ENCODE measurements around the gene CHST14.

The CHST14 gene

GRCh38 chr15:40435023-40435709 is 35.6 kb upstream of the CHST14 start:
- no peak overlapping the region for H3K4me3 ChIP-seq (ENCODE audit: low read depth, low read length)
- no peak overlapping the region for H2BK120ac ChIP-seq (ENCODE audit: insufficient read depth, low read length, poor library complexity)
- H4K8ac ChIP-seq (ENCODE audit: low read depth, low read length): no peak overlapping the region

GRCh38 chr15:40435710-40436089 is 35.1 kb upstream of the CHST14 start:
- H3K18ac ChIP-seq (ENCODE audit: low read length): no peak overlapping the region
- H2AFZ ChIP-seq (ENCODE audit: insufficient read depth, low read length, poor library complexity): peak overlapping the region; percentile 25
- no peak overlapping the region for H3K4ac ChIP-seq (ENCODE audit: low read depth, low read length)
- peaks cover 29% of the 10 kb centered on the region for H3K27me3 ChIP-seq (ENCODE audit: insufficient read depth, low read length)
- no peak overlapping the region for H4K91ac ChIP-seq (ENCODE audit: low read depth, low read length)
- no CpG with 5 or more reads among the region's 15 CpGs for WGBS (ENCODE audit: extremely low coverage, insufficient coverage, insufficient read length)
- H3K79me1 ChIP-seq (ENCODE audit: low read length): peaks cover 9% of the 10 kb centered on the region
- no peak overlapping the region for H3K27ac ChIP-seq (ENCODE audit: low read depth, low read length)
- no peak overlapping the region for H2BK5ac ChIP-seq (ENCODE audit: low read depth, low read length, poor library complexity)
- H3K14ac ChIP-seq (ENCODE audit: low read length): no peak overlapping the region
- peaks cover 19 to 21% of the 10 kb centered on the region in 2 experiments for H3K4me1 ChIP-seq (ENCODE audit: control insufficient read depth in 1 of 2, insufficient read depth in 2 of 2, low read length in 2 of 2)
- no peak overlapping the region for H3K4me3 ChIP-seq (ENCODE audit: low read depth, low read length)
- no peak overlapping the region for H4K8ac ChIP-seq (ENCODE audit: low read depth, low read length)
- H3K79me2 ChIP-seq (ENCODE audit: control insufficient read depth, insufficient read depth, low read length, poor library complexity): peaks cover 3% of the 10 kb centered on the region
- DNase-seq: no peak
- no peak overlapping the region for H4K12ac ChIP-seq (ENCODE audit: low read depth, low read length)
- peaks cover 3% of the 10 kb centered on the region for H3K9me3 ChIP-seq (ENCODE audit: insufficient read depth, low read depth, low read length)
- no peak overlapping the region for H2BK120ac ChIP-seq (ENCODE audit: insufficient read depth, low read length, poor library complexity)
- H3K23ac ChIP-seq (ENCODE audit: low read length): no peak overlapping the region
- H3K4me2 ChIP-seq (ENCODE audit: low read length): peak overlapping the region; percentile 77
- H2AK5ac ChIP-seq (ENCODE audit: low read length): no peak overlapping the region
- no peak overlapping the region for H3K9ac ChIP-seq (ENCODE audit: low read length)
- H3K36me3 ChIP-seq (ENCODE audit: control insufficient read depth in 1 of 2, insufficient read depth in 2 of 2, low read length in 2 of 2): no peaks in the 10 kb centered on the region
- no peak overlapping the region for H2BK12ac ChIP-seq (ENCODE audit: low read length)

More at GRCh38 chr15:40435023-40435709, 35.6 kb upstream of the CHST14 start:
- H2AFZ ChIP-seq (ENCODE audit: insufficient read depth, low read length, poor library complexity): no peak overlapping the region
- H3K23ac ChIP-seq (ENCODE audit: low read length): no peak overlapping the region
- no peak for DNase-seq
- WGBS (ENCODE audit: extremely low coverage, insufficient coverage, insufficient read length): no CpG with 5 or more reads among the region's 20 CpGs
- no peak overlapping the region for H2BK12ac ChIP-seq (ENCODE audit: low read length)
- H2BK5ac ChIP-seq (ENCODE audit: low read depth, low read length, poor library complexity): no peak overlapping the region
- H3K4me1 ChIP-seq (ENCODE audit: control insufficient read depth in 1 of 2, insufficient read depth in 2 of 2, low read length in 2 of 2): peaks cover 19 to 21% of the 10 kb centered on the region in 2 experiments
- H3K9ac ChIP-seq (ENCODE audit: low read length): no peak overlapping the region
- peaks cover 3% of the 10 kb centered on the region for H3K9me3 ChIP-seq (ENCODE audit: insufficient read depth, low read depth, low read length)
- H4K91ac ChIP-seq (ENCODE audit: low read depth, low read length): no peak overlapping the region
- H2AK5ac ChIP-seq (ENCODE audit: low read length): no peak overlapping the region
- H3K14ac ChIP-seq (ENCODE audit: low read length): no peak overlapping the region
- no peak overlapping the region for H3K27ac ChIP-seq (ENCODE audit: low read depth, low read length)
- peaks cover 9% of the 10 kb centered on the region for H3K79me1 ChIP-seq (ENCODE audit: low read length)
- no peak overlapping the region for H3K4ac ChIP-seq (ENCODE audit: low read depth, low read length)
- no peak overlapping the region for H4K12ac ChIP-seq (ENCODE audit: low read depth, low read length)
- H3K27me3 ChIP-seq (ENCODE audit: insufficient read depth, low read length): peaks cover 29% of the 10 kb centered on the region
- H3K79me2 ChIP-seq (ENCODE audit: control insufficient read depth, insufficient read depth, low read length, poor library complexity): peaks cover 3% of the 10 kb centered on the region
- no peak overlapping the region for H3K18ac ChIP-seq (ENCODE audit: low read length)
- no peak overlapping the region for H3K4me2 ChIP-seq (ENCODE audit: low read length)
- H3K36me3 ChIP-seq (ENCODE audit: control insufficient read depth in 1 of 2, insufficient read depth in 2 of 2, low read length in 2 of 2): no peaks in the 10 kb centered on the region

- Histone ChIP-seq H3K27me3 (ENCODE audit: insufficient read depth, low read length) (peaks cover 29% of the 10 kb centered on the region), H4K8ac (ENCODE audit: low read depth, low read length) (peak overlapping the region; percentile 59), H3K23ac (ENCODE audit: low read length) (no peak overlapping the region), H3K4me3 (ENCODE audit: low read depth, low read length) (peak overlapping the region; percentile 46), H4K12ac (ENCODE audit: low read depth, low read length) (no peak overlapping the region), H2AK5ac (ENCODE audit: low read length) (no peak overlapping the region), H2AFZ (ENCODE audit: insufficient read depth, low read length, poor library complexity) (peak overlapping the region; percentile 66), H3K9me3 (ENCODE audit: insufficient read depth, low read depth, low read length) (peaks cover 3% of the 10 kb centered on the region), H2BK12ac (ENCODE audit: low read length) (no peak overlapping the region), H3K27ac (ENCODE audit: low read depth, low read length) (no peak overlapping the region), H2BK120ac (ENCODE audit: insufficient read depth, low read length, poor library complexity) (peak overlapping the region; percentile 28), H3K79me1 (ENCODE audit: low read length) (peaks cover 11% of the 10 kb centered on the region), H3K14ac (ENCODE audit: low read length) (peak overlapping the region; percentile 39), H3K36me3 (ENCODE audit: control insufficient read depth in 1 of 2, insufficient read depth in 2 of 2, low read length in 2 of 2) (no peaks in the 10 kb centered on the region), H3K4me2 (ENCODE audit: low read length) (peak overlapping the region; percentile 77), H3K4ac (ENCODE audit: low read depth, low read length) (no peak overlapping the region), H4K91ac (ENCODE audit: low read depth, low read length) (peak overlapping the region; percentile 7), H3K79me2 (ENCODE audit: control insufficient read depth, insufficient read depth, low read length, poor library complexity) (peaks cover 6% of the 10 kb centered on the region), H3K9ac (ENCODE audit: low read length) (no peak overlapping the region), H3K4me1 (ENCODE audit: control insufficient read depth in 1 of 2, insufficient read depth in 2 of 2, low read length in 2 of 2) (peaks cover 19 to 21% of the 10 kb centered on the region in 2 experiments), H2BK5ac (ENCODE audit: low read depth, low read length, poor library complexity) (no peak overlapping the region), H3K18ac (ENCODE audit: low read length) (peak overlapping the region; percentile 52)
- DNase-seq: peak in 1 of 2 donors; percentile 15
- no CpG with 5 or more reads among the region's 39 CpGs for WGBS (ENCODE audit: extremely low coverage, insufficient coverage, insufficient read length)
These were observed 34.5 kb upstream of the CHST14 start for GRCh38 chr15:40436116-40436891.

DNA sequence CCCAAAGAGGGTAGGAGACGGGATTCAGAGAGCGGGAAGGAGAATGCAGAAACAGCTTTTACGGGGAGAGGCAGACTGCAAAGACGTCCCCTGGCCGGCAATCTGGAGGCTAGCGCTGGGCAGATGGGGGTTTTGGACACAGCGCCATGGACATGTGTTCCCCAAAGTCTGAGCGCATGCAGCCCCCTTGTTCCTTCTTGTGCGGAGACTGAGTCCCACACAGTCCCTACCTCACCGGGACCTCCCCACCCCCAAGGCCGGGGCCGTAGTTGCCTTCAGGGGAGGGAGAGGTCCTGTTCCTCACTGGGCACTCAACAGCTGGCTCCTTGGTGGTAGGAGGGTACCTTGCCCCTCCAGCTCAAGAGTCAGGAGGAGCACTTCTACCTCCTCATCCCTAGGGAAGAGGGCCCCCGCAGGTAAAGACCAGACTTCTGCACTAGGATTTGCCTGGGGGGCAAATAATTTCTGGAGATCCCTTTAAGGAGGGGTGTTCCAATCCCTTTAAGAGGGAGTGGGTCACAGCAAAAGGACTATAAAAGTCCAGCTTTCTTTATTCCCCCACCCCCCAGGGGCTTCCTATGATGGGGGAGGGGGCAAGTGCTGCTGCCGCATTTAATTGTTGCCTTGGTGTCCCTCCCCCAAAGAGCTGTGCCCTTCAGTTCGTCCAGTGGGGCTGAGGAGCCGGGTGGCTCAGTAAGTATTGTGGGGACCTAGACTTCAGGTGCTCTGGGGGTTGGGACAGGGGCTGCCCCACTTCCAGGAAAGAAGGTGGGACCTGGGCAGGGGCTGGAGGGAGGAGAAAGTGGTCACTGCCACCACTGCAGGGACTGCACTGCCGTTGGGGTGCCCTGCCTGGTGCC is 33.7 kb upstream of the CHST14 start:
- H2BK120ac ChIP-seq (ENCODE audit: insufficient read depth, low read length, poor library complexity): no peak overlapping the region
- peaks cover 15% of the 10 kb centered on the region for H3K79me1 ChIP-seq (ENCODE audit: low read length)
- no peak overlapping the region for H4K91ac ChIP-seq (ENCODE audit: low read depth, low read length)
- H2BK5ac ChIP-seq (ENCODE audit: low read depth, low read length, poor library complexity): no peak overlapping the region
- no peak overlapping the region for H3K4ac ChIP-seq (ENCODE audit: low read depth, low read length)
- no peak overlapping the region for H3K14ac ChIP-seq (ENCODE audit: low read length)
- H3K4me3 ChIP-seq (ENCODE audit: low read depth, low read length): no peak overlapping the region
- H3K4me1 ChIP-seq (ENCODE audit: control insufficient read depth in 1 of 2, insufficient read depth in 2 of 2, low read length in 2 of 2): peaks cover 19 to 21% of the 10 kb centered on the region in 2 experiments
- DNase-seq: no peak
- no peak overlapping the region for H2BK12ac ChIP-seq (ENCODE audit: low read length)
- no peak overlapping the region for H2AFZ ChIP-seq (ENCODE audit: insufficient read depth, low read length, poor library complexity)
- H3K79me2 ChIP-seq (ENCODE audit: control insufficient read depth, insufficient read depth, low read length, poor library complexity): peaks cover 12% of the 10 kb centered on the region
- peak overlapping the region; percentile 77 for H3K4me2 ChIP-seq (ENCODE audit: low read length)
- peaks cover 29% of the 10 kb centered on the region for H3K27me3 ChIP-seq (ENCODE audit: insufficient read depth, low read length)
- no peak overlapping the region for H3K9ac ChIP-seq (ENCODE audit: low read length)
- WGBS (ENCODE audit: extremely low coverage, insufficient coverage, insufficient read length): no CpG with 5 or more reads among the region's 17 CpGs
- H3K23ac ChIP-seq (ENCODE audit: low read length): no peak overlapping the region
- H4K12ac ChIP-seq (ENCODE audit: low read depth, low read length): no peak overlapping the region
- H4K8ac ChIP-seq (ENCODE audit: low read depth, low read length): no peak overlapping the region
- H3K36me3 ChIP-seq (ENCODE audit: control insufficient read depth in 1 of 2, insufficient read depth in 2 of 2, low read length in 2 of 2): no peaks in the 10 kb centered on the region
- no peak overlapping the region for H3K27ac ChIP-seq (ENCODE audit: low read depth, low read length)
- H2AK5ac ChIP-seq (ENCODE audit: low read length): no peak overlapping the region
- H3K9me3 ChIP-seq (ENCODE audit: insufficient read depth, low read depth, low read length): peaks cover 3% of the 10 kb centered on the region
- no peak overlapping the region for H3K18ac ChIP-seq (ENCODE audit: low read length)

Data from trophoblast cell (in vitro differentiated cells and primary cell).